Inflammatory macrophage treated with lipopolysaccharide for 4 hours (primary cell): ENCODE data around the gene PAGE1.
"Not testable (repeated sequence)": the region's sequence is repeated elsewhere in the genome, so short reads cannot be mapped to it uniquely, and the experiment has no call there.

Experiments used
- DNase-seq: peaks from one replicate; pipeline ENCODE4 v3.0.0-alpha.2; 2020

PAGE1 gene, protein sequence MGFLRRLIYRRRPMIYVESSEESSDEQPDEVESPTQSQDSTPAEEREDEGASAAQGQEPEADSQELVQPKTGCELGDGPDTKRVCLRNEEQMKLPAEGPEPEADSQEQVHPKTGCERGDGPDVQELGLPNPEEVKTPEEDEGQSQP

DNA sequence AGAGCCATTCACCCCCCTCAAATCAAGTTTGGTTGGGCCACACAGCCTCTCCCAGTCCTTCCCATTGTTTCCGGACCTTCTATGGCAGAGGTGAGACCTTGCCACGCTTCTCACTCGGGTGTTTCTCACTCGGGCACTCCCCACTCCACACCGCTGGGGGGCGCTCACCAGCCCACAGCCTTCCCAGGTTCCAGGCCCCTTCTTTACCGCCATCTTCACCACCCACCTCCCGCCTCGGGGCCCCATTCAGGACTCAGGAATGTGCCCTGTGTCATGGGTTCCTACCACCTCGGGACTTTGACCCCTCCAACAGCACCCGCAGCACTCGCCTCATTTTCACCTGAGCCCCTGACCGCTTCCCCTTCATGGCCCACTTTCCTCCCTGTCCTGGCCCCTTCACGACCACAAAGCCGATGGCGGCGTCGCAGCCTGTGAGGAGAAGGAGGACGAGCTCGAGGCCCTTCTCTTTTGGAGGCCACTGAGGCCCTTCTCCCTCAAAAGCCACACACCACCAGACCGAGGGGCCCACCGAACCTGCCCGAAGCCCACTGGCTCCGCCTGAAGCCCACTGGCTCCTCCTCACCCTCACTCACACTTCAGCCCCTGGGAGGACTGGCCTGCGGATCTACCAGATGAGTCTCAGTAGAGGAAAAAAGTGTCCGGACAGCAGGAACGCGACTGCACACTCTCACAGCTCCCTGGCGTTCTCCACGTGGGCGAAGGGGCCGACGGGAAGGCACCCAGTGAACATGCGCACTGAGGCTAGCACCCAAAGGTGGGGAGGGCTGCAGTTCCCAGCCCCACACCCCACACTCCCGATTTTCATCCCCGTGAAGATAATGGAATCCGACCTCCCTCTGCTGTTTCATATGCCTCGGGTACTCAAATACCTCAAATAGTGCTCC is at the start of gene PAGE1:
TSS of gene PAGE1 (minus strand) at position 709 of the 905 bp plus-strand sequence. CDS start 1,214 bp downstream, outside the sequence.
- no peak for DNase-seq

DNA sequence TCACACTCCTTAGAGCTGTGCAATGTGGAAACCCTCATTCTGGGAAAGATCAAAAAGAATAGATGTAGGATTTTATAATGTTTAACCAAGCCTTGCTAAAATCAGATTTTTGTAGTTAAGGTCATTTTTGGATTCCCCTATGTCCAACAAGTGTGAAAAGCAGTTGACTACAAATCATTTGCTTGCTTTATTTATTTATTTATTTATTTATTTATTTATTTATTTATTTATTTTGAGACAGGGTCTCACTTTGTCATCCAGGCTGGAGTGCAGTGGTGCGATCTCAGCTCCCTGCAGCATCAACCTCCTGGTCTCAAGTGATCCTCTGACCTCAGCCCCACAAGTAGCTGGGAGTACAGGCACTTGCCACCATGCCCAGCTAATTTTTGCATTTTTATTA is 45.7 kb upstream of the PAGE1 start:
- not testable (repeated sequence) for DNase-seq

DNA sequence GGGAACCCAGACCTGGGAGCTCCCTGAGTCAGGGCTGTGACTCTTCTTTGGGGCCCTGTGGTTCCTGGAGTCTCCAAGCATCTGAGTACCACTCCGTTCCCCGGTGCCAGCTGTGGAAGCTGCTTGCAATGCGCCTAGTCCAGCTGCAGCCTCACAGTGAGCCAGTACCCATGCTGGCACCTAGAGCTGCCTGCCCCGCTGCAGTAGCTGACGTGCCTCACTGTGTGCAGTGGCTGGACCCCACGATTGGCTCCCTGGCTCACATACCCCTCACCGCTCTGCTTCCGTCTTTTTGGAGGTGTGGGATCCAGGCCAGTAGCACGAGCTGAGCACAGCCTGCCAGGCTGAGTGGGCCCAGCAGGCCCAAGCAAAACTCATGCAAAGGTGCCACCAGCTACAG is 32.1 kb upstream of the PAGE1 start:
- DNase-seq: no peak

DNA sequence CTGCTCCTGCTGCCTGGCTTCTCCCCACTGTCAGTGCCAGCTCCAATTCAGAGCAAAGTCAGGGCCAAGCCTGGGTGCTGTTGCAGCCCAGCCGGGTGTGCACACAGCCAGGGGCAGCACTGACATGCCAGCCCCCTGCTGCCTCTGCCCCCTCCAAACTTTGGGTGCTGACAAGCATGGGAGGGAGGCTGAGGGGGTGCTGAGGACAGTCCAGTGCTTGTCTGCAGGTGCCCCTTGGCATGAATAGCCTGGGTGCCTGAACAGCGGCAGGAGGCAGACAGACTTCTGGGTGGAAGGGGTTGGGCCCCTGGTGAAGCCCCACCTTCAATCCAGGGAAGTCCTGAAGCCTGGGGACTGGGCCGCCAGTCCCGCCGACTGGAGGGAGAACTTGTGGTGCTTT is 31.2 kb upstream of the PAGE1 start:
- DNase-seq: no peak

DNA sequence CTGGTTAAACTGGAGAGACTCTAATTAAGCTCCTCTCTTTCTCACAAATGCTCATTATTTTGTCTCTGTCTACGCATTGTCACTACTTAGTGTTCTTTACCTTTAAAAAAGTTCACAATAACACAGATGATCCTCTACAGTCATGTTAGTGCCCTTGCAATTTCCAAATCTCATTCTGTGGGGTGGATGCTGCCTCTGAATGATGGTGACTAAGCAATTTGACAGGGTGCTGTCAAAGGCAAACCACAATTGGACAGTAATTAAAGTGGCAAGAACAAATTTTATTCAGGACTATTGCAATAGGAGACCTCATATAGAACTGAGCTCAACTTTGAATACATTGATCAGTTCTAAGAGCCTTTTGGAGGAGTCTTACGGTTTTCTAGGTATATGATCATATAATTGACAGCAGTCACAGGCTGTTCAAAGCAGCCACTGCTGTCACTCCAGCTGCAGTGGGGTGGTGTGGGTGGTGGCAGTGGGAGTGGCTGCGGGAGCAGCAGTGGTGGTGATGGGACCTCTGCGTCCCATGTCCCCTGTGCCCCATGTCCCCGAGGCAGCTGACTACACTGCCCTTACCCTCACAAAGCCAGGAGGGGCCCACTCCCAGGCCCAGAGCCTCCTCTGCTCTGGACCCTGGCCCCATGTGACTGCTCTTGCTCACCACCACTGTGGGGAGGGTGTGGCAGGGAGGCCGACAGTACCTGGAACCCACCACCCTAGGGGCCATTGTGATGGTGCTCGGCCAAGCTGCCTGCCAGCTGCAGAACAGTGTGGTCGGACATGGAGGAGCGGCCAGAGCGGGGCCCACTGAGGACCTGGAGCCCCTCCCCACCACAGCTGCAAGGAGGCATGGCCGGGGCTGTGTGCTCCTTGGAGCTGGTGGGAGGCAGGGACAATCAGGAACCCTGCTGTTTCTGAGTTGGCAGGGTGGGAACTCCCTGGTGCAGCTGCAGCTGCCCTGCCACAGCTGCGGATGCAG is 30.4 kb upstream of the PAGE1 start:
- DNase-seq: peak; percentile 15

DNA sequence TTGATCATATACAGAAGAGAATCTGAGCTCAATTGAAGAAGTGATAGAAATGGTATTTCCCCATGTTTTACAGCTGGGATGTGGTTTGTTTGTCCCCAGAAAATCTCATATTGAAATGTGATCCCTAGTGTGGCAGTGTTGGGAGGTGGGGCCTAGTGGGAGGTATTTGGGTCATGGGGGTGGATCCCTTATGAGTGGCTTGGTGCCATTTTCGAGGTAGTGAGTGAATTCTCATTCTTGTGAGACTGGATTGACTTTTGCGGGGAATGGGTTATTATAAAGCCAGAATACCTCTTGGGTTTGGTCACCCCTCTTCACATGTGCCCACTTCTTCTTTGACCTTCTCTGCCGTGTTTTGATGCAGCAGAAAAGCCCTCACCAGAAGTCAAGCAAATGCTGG is 29.6 kb upstream of the PAGE1 start:
- DNase-seq: no peak

DNA sequence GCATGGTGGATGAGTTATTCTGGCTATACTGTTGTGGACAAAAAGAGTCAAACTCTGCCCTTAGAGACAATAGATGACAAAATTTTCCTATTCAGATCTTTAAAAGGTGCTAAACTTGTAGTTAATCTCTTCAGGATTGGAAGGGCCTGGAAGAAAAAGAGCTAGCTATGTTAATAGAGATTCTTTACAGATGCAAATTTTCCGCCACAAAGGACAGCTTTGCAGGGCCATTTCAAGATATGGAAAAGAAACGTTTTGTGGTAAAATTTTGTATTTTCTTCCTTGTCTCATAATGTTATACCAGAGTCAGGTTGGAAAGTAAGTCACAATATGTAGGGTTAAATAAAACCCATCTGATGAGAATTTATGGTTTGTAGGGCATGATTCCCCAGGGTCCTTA is 24.3 kb upstream of the PAGE1 start:
- DNase-seq: not testable (repeated sequence)

DNA sequence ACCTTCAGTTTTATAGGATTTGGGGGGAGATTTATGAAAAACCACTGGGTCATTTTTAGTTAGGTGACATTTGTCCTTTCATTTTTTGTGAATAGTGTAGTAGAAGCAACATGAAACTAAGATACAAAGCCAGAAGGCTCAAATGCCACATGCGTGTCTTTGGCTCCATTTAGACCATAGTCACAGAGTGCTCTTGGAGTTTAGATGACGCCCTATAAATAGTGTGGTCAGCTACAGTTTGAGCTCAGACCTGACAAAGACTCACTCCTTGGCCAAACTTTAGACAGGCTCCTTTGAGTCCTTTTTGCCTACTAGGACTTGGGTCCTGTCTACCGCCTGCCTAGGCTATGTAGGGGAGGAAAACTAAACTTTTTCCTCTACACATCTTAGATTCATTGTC is 16.8 kb upstream of the PAGE1 start:
- DNase-seq: no peak

DNA sequence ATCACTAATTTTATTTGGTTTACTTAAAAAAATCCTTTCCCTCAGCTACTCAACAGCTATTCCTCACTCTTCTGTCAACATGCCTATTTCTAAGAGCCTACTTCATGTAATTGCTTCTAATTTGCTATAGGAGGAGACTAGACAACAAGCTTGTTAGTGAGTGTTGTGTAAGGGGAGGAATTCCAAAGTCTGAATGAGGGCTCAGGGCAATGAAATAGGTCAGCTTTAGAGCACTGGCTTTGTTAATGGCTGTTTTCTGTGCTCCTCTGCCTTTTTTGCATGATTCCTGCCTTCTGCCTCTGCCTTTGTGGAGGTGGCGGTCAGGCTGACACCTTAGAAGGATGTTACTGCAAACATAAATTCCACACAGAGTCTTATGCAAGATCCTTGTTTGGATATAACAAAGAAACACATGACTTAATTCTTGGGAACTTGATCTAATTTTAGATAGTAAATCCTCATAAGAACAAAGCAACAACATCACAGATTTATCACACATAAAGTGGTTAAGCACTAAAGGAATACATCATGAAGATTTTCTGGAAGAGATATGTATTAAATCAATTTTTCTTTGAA is 15.0 kb upstream of the PAGE1 start:
- peak; percentile 3 for DNase-seq

DNA sequence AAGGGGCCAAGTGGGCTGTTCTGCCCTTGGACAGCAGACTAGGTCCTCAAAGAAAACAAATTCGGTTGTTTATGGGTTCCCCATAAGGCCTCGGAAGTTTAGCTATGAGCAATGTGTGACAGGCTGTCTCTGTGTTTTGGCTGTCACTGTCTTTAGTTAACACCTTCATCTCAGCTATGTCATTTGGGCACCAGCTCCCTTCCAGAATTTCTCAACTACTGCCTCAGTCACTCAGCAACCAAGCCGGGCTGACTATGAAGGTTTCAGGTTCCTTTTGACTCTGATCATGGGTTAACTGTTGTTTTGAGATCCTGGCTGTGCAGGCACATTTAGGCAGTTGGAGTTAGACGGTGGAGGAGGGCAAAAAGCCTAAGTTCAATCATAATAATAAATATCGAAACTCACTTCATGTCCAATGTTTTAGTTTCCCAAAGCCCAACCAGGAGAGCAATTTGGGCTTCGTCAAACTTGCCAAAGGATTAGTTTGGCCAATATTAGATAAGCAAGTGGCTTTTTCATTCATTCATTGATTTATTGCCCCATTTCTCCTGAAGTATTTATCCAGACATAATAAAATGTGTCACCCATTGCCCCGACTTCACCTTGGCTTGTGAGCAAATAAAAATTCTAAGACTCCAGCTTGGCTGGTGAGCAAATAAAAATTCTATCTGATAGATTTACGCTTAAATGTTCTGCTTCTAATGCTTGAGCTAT is 9.1 kb upstream of the PAGE1 start:
- no peak for DNase-seq

DNA sequence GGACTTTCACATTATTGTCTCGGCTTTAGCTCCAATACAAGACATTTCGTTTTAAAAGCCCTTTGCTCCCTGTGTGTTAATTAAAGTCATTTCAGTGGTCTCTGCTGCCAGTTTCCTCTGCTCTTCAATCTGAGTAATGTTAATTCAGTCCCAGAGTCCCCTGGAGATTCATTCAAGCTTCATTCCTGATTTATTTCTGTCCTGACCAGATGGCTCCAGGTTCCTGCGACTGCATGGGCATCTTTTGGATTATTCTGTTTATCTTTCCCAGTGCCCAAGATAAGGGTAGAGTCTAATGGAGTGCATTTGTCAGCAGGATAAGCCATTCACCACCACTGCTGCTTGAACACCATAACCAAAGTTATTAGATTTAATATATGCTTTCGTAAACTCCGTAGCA is 6.1 kb upstream of the PAGE1 start:
- no peak for DNase-seq

DNA sequence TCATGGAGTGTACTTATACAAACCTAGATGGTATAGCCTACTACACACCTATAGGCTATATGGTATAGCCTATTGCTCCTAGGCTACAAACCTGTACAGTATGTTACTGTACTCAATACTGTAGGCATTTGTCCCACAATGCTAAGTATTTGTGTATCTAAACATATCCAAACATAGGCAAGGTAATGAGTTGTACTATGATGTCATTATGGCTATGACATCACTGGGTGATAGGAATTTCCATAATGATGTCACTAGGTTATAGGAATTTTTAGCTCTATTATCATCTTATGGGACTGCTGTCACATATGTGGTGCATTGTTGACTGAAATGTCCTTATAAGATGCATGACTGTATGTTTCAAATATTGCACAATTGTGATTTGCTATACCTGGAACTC is 5.5 kb upstream of the PAGE1 start:
- no peak for DNase-seq

DNA sequence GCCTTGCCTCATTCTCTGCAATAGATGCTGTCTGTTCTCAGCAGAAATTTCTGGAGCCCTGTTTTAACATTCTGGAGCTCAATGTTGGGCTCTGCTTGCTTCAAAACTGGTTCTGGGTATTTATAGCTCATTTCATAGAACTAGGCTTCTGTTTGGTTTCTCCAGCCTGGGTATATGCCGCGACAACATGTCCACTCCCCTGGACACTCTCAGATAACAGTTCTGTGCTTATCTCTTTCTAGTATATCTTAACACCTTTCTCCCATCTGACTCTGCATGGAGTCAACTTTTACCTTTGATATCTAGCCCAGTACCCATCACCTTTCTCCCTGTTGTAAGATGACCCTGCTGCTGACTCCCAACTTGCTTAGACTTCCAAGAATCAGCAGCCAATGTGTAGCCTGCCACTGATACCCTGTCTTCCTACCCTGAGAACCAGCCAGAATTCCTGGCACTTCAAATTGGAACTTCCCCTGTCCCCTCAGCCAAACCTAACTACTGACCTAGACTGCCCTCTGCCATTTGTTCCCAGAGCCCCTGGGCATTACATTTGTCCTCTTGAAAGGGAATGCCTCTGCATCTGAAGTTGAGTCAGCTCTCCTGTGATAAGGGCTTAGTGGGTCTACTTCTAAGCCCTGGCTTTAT is 20.6 kb downstream of the PAGE1 start:
- no peak for DNase-seq

DNA sequence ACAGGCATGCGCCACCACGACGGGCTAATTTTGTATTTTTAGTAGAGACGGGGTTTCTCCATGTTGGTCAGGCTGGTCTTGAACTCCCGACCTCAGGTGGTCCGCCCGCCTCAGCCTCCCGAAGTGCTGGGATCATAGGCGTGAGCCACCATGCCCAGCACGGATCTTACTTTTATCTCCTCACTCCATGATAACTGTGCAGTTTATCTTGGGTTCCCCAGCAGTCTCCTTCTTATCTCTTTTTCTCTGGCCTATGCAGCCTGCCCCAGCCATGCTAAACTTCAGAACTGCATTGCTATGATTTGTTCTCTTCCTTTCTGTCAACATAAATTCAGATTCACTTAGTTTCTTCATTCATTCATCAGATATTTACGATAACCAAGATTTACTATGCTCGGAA is 22.4 kb downstream of the PAGE1 start:
- DNase-seq: no peak

DNA sequence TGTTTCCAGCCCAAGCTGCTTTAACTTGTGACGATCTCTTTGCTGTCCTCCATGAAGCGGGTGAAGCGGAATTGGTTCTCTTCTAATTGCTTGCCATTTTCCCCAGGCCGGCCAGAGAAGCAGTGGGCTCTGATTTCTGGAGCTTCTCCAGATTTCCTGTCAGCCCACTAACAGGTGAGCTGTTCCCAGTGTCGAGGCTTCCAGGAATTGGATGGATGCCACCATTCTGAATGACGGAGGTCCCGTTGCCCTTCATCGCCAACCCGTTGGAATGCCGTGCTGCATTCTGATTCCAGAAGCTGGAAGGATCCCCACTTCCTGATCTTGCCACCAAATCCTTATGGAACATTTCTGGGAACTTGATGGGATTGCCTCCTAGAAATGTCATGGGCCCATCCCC is 31.0 kb downstream of the PAGE1 start:
- DNase-seq: no peak

DNA sequence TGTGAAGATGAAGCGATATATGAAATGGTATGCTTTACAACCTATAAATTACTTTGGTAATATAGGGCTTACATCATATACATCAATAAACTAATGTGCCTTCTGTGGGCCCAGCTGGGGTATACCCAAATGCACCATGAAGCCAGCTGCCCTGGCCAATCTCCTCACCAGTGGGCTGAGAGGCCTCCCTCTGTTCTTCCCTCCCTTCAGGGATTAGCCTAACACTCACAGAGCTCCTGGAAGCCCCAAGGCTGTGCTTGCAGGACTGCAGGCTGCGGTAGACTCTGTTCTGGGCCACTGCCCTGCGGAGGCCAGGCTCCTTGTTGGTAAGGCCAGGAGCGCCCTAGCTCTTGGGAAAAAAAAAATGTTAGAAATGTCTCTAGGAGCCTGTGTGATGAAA is 33.9 kb downstream of the PAGE1 start:
- DNase-seq: no peak

DNA sequence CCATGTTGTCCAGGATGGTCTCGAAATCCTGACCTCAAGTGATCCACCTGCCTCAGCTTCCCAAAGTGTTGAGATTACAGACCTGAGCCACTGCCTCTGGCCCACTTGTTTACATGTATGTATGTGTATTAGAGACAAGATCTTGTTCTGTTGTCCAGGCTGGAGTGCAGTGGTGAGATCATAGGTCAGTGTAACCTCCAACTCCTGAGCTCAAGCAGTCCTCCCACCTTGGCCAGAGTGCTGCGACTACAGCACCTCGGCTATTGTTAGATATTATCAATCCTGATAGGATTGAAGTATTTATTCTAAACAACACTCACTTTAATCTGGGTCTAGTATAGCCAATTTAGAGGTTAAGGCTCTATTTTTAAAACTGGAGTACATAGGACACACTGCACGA is 36.0 kb downstream of the PAGE1 start:
- DNase-seq: no peak

DNA sequence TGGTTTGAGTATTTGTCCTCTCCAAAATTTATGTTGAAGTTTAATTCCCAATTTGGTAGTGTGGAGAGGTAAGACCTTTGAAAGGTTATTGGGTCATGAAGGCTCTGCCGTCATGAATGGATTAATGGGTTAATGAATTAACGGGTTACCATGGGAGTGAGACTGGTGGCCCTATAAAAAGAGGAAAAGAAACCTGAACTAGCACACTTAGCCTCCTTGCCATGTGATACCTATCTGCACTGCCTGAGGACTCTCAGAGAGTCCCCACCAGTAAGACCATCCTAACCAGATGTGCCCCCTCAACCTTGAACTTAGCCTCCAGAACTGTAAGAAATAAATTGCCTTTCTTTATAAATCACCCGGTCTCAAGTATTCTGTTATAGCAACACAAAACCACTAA is 39.3 kb downstream of the PAGE1 start:
- no peak for DNase-seq

DNA sequence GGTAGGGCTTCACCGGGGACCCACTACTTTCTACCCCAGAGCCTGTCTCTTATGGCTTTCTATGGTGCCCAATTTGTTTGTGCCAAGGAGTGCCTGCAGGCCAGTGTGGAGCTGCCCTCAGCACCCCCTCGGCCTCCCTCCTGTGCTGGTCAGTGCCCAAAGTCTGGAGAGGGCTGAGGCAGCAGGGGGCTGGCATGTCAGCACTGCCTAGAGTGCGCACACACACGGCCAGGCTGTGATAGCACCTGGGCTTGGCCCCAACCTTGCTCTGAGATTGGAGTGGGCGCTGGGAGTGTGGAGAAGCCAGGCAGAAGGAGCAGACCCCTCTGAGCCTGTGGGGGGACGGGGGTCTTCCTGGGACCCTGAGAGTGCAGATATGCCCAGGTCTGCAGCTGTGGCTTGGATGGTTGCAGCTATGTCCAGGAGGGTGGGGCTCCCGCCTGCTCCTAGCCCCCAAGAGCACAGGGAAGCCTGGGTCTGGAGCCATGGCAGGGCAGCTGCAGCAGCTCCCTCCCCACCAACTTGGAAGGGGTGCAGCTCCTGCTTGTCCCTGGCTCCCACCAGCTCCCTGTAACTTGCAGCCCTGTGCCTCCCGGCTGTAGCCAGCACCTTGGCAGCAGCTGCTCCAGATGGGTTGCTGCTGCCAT is 50.7 kb downstream of the PAGE1 start:
- no peak for DNase-seq
